ENCODE measurements around the gene PES1. TPM values are rescaled to one million over a fixed set of nuclear protein-coding genes. Genes with fewer than 3 reads are reported as not detected.
A peak's percentile ranks its signal among the peaks of the same experiment; 100 is the strongest.
"Not testable (repeated sequence)": the region's sequence is repeated elsewhere in the genome, so short reads cannot be mapped to it uniquely, and the experiment has no call there.

The PES1 gene
- 19.3 TPM for total RNA-seq
- long read RNA-seq, transcript PES1-202 (15 exons, 2,295 nt) = major isoform, 41 of 60 reads
- long read RNA-seq, partial matches to known transcripts = 11 of 60 reads
- long read RNA-seq, other reads (novel, unspliced or antisense) = 7 of 60 reads

GRCh38 chr22:30591588-30592359, at the start of gene PES1:
PES1 (minus strand) TSS chr22:30591910; CDS start chr22:30591833, 77 bp downstream.
- intact Hi-C loops (cut with DNase I) = no loop called here

GRCh38 chr22:30640839-30641430, 49.2 kb upstream of the PES1 start:
- ATAC-seq (ENCODE audit: poor library complexity) (peak; percentile 59), DNase-seq (no peak)
- intact Hi-C loops (cut with DNase I) = no loop called here

More at GRCh38 chr22:30591588-30592359, at the start of gene PES1:
- peak; percentile 100 for ATAC-seq (ENCODE audit: poor library complexity)
- DNase-seq = peak; percentile 96

GRCh38 chr22:30640361-30640760, 48.7 kb upstream of the PES1 start:
- ATAC-seq (ENCODE audit: poor library complexity) (no peak), DNase-seq (no peak)
- intact Hi-C loops (cut with DNase I) = no loop called here

GRCh38 chr22:30637701-30638114, 46.0 kb upstream of the PES1 start:
- no peak for DNase-seq
- intact Hi-C loops (cut with DNase I) = no loop called here

GRCh38 chr22:30636226-30637077, 44.7 kb upstream of the PES1 start:
- intact Hi-C loops (cut with DNase I) = no loop called here
- ATAC-seq (ENCODE audit: poor library complexity) (peak; percentile 2), DNase-seq (peak; percentile 49)

More at GRCh38 chr22:30637701-30638114, 46.0 kb upstream of the PES1 start:
- ATAC-seq (ENCODE audit: poor library complexity) = no peak

GRCh38 chr22:30635273-30636225, 43.8 kb upstream of the PES1 start, which contains the start of gene SLC35E4:
SLC35E4 (plus strand) TSS chr22:30635781; CDS start chr22:30636451, 670 bp downstream.
- intact Hi-C loops (cut with DNase I) = no loop called here
- ATAC-seq (ENCODE audit: poor library complexity) (peak; percentile 97), DNase-seq (peak; percentile 97)

GRCh38 chr22:30634471-30635233, 42.9 kb upstream of the PES1 start:
- peak; percentile 82 for ATAC-seq (ENCODE audit: poor library complexity)

GRCh38 chr22:30631469-30631868, 39.8 kb upstream of the PES1 start:
- DNase-seq; ATAC-seq (ENCODE audit: poor library complexity): not testable (repeated sequence)
- intact Hi-C loops (cut with DNase I) = loop anchor here (5.0 kb wide), 1 partner anchor 126 kb away; no protein-coding TSS in a partner anchor

More at GRCh38 chr22:30634471-30635233, 42.9 kb upstream of the PES1 start:
- peak; percentile 91 for DNase-seq
- intact Hi-C loops (cut with DNase I) = loop anchor here (5.0 kb wide), 1 partner anchor 123 kb away; no protein-coding TSS in a partner anchor

- DNase-seq (no peak), ATAC-seq (ENCODE audit: poor library complexity) (peak; percentile 91)
- intact Hi-C loops (cut with DNase I) = loop anchor here (10.0 kb wide), 1 partner anchor 296 kb away; no protein-coding TSS in a partner anchor
Observed at GRCh38 chr22:30628491-30628890, 36.8 kb upstream of the PES1 start.

GRCh38 chr22:30627471-30627870, 35.8 kb upstream of the PES1 start:
- no peak for ATAC-seq (ENCODE audit: poor library complexity)
- DNase-seq = no peak
- intact Hi-C loops (cut with DNase I) = loop anchor here (10.0 kb wide), 1 partner anchor 297 kb away; no protein-coding TSS in a partner anchor

GRCh38 chr22:30626413-30626812, 34.7 kb upstream of the PES1 start:
- DNase-seq (no peak), ATAC-seq (ENCODE audit: poor library complexity) (no peak)
- intact Hi-C loops (cut with DNase I) = loop anchor here (10.0 kb wide), 1 partner anchor 298 kb away; no protein-coding TSS in a partner anchor

- DNase-seq; ATAC-seq (ENCODE audit: poor library complexity): not testable (repeated sequence)
- intact Hi-C loops (cut with DNase I) = loop anchor here (10.0 kb wide), 1 partner anchor 305 kb away; no protein-coding TSS in a partner anchor
Observed at GRCh38 chr22:30619909-30620308, 28.2 kb upstream of the PES1 start.

GRCh38 chr22:30617819-30618218, 26.1 kb upstream of the PES1 start:
- DNase-seq (no peak), ATAC-seq (ENCODE audit: poor library complexity) (no peak)
- intact Hi-C loops (cut with DNase I) = no loop called here

- intact Hi-C loops (cut with DNase I) = no loop called here
- ATAC-seq (ENCODE audit: poor library complexity) (peak; percentile 29), DNase-seq (no peak)
Observed at GRCh38 chr22:30615543-30615954, 23.8 kb upstream of the PES1 start.

- ATAC-seq (ENCODE audit: poor library complexity) = no peak
- no peak for DNase-seq
- intact Hi-C loops (cut with DNase I) = no loop called here
Observed at GRCh38 chr22:30614879-30615278, 23.2 kb upstream of the PES1 start.

- ATAC-seq (ENCODE audit: poor library complexity) (no peak), DNase-seq (no peak)
- intact Hi-C loops (cut with DNase I) = no loop called here
Observed at GRCh38 chr22:30614268-30614667, 22.6 kb upstream of the PES1 start.

GRCh38 chr22:30612789-30613188, 21.1 kb upstream of the PES1 start:
- intact Hi-C loops (cut with DNase I) = no loop called here
- no peak for DNase-seq
- ATAC-seq (ENCODE audit: poor library complexity) = no peak

Data from Right ventricle myocardium superior (tissue), 1 donor.